Ishikawa (cell line): ENCODE measurements around the gene TLE4.

Experiments used
- CEBPB ChIP-seq: IDR thresholded peaks from 2 replicates; pipeline ENCODE4 v1.6.1; 2012
- CREB1 ChIP-seq: IDR thresholded peaks from 2 replicates; pipeline ENCODE4 v1.6.1; 2012; ENCODE audit warnings: low read depth
- EGR1 ChIP-seq: IDR thresholded peaks from 2 replicates; pipeline ENCODE4 v1.6.1; 2012
- EP300 ChIP-seq: IDR thresholded peaks from 2 replicates; pipeline ENCODE4 v1.6.1; 2012; ENCODE audit warnings: borderline replicate concordance
- FOXM1 ChIP-seq: IDR thresholded peaks from 2 replicates; pipeline ENCODE4 v1.6.1; 2012; ENCODE audit warnings: low read depth, borderline replicate concordance
- MAX ChIP-seq: IDR thresholded peaks from 2 replicates; pipeline ENCODE4 v1.6.1; 2012
- NFIC ChIP-seq: IDR thresholded peaks from 2 replicates; pipeline ENCODE4 v1.6.1; 2012
- RAD21 ChIP-seq: IDR thresholded peaks from 2 replicates; pipeline ENCODE4 v1.6.1; 2012; ENCODE audit warnings: low read depth
- REST ChIP-seq: IDR thresholded peaks from 2 replicates; pipeline ENCODE4 v1.6.1; 2012; ENCODE audit warnings: low read depth, mild to moderate bottlenecking
- TAF1 ChIP-seq: IDR thresholded peaks from 2 replicates; pipeline ENCODE4 v1.6.1; 2012; ENCODE audit warnings: low read depth, mild to moderate bottlenecking
- TCF12 ChIP-seq: IDR thresholded peaks from 2 replicates; pipeline ENCODE4 v1.6.1; 2012; ENCODE audit warnings: low read depth
- TEAD4 ChIP-seq: IDR thresholded peaks from 2 replicates; pipeline ENCODE4 v1.6.1; 2012
- USF1 ChIP-seq: IDR thresholded peaks from 2 replicates; pipeline ENCODE4 v1.6.1; 2012
- YY1 ChIP-seq: IDR thresholded peaks from 2 replicates; pipeline ENCODE4 v1.6.1; 2012; ENCODE audit warnings: low read depth
- ZBTB7A ChIP-seq: IDR thresholded peaks from 2 replicates; pipeline ENCODE4 v1.6.1; 2012; ENCODE audit warnings: low read depth

The TLE4 gene

GRCh38 chr9:79692857-79693571, 121.2 kb downstream of the TLE4 start:
- TF ChIP-seq YY1 (no peak), TCF12 (no peak), TAF1 (no peak), RAD21 (no peak), NFIC (no peak), EP300 (no peak), USF1 (no peak), FOXM1 (no peak), ZBTB7A (no peak), CEBPB (no peak)

- no peak for TF ChIP-seq TEAD4
- no peak for TF ChIP-seq REST
- no peak for TF ChIP-seq FOXM1
These were observed 122.0 kb downstream of the TLE4 start for GRCh38 chr9:79693750-79694149.

GRCh38 chr9:79694208-79694607, 122.4 kb downstream of the TLE4 start:
- no peak for TF ChIP-seq FOXM1
- TF ChIP-seq CREB1 = no peak
- TF ChIP-seq RAD21 = no peak
- TF ChIP-seq USF1 = no peak
- TF ChIP-seq TCF12 = no peak
- no peak for TF ChIP-seq YY1
- TF ChIP-seq TAF1 = no peak
- no peak for TF ChIP-seq TEAD4

GRCh38 chr9:79694676-79695400, 123.1 kb downstream of the TLE4 start:
- no peak for TF ChIP-seq MAX
- no peak for TF ChIP-seq RAD21
- no peak for TF ChIP-seq EGR1
- TF ChIP-seq YY1 = no peak
- no peak for TF ChIP-seq CEBPB
- TF ChIP-seq FOXM1 = no peak
- TF ChIP-seq NFIC = no peak
- TF ChIP-seq ZBTB7A = no peak
- TF ChIP-seq REST = no peak
- no peak for TF ChIP-seq TAF1

- TF ChIP-seq EP300 = no peak
- no peak for TF ChIP-seq MAX
- TF ChIP-seq TAF1 = no peak
- TF ChIP-seq TCF12 = no peak
- TF ChIP-seq CEBPB = no peak
- no peak for TF ChIP-seq USF1
- no peak for TF ChIP-seq FOXM1
- TF ChIP-seq TEAD4 = no peak
- no peak for TF ChIP-seq EGR1
- no peak for TF ChIP-seq ZBTB7A
- TF ChIP-seq CREB1 = no peak
These were observed 123.9 kb downstream of the TLE4 start for GRCh38 chr9:79695531-79696175.
